HK-2 (cell line): Measurements from ENCODE around the gene AMZ2.
A peak's percentile ranks its signal among the peaks of the same experiment; 100 is the strongest.
"Not testable (repeated sequence)": the region's sequence is repeated elsewhere in the genome, so short reads cannot be mapped to it uniquely, and the experiment has no call there.

ENCODE experiments used
- DNase-seq: peaks from one replicate; pipeline ENCODE4 v3.0.0-alpha.2; 2018; ENCODE audit not compliant: unreplicated experiment

The AMZ2 gene

GRCh38 chr17:68220186-68220585 is 27.7 kb upstream of the AMZ2 start:
- DNase-seq = not testable (repeated sequence)

DNA sequence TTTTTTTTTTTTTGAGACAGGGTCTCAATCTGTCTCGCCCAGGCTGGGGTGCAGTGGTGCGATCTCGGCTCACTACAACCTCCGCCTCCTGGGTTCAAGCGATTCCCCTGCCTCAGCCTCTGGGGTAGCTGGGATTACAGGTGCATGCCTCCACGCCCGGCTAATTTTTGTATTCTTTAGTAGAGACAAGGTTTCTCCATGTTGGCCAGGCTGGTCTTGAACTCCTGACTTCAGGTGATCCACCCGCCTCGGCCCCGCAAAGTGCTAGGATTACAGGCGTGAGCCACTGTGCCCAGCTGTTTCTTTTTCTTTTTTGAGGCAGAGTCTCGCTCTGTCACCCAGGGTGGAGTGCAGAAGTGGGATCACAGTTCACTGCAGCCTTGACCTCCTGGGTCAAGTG is 27.1 kb upstream of the AMZ2 start:
- DNase-seq = not testable (repeated sequence)

- no peak for DNase-seq
These were observed 26.1 kb upstream of the AMZ2 start for GRCh38 chr17:68221786-68222185.

GRCh38 chr17:68222606-68223005 is 25.2 kb upstream of the AMZ2 start:
- DNase-seq = no peak

DNA sequence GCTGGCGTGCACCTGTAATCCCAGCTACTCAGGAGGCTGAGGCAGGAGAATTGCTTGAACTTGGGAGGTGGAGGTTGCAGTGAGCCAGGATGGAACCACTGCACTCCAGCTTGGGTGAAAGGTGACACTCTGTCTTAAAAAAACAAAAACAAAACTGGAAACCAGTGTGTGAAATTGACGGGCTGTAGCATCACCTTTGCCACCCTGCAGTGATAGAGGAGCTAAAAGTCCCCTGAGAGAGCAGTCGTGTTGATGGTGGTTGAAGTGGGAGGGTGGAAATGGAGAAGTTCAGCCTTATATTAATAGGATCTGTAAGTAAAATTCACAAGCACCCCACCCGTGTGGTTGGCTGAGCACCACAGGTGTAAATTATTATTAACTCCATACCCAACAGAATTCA is 22.8 kb upstream of the AMZ2 start:
- DNase-seq = not testable (repeated sequence)

DNA sequence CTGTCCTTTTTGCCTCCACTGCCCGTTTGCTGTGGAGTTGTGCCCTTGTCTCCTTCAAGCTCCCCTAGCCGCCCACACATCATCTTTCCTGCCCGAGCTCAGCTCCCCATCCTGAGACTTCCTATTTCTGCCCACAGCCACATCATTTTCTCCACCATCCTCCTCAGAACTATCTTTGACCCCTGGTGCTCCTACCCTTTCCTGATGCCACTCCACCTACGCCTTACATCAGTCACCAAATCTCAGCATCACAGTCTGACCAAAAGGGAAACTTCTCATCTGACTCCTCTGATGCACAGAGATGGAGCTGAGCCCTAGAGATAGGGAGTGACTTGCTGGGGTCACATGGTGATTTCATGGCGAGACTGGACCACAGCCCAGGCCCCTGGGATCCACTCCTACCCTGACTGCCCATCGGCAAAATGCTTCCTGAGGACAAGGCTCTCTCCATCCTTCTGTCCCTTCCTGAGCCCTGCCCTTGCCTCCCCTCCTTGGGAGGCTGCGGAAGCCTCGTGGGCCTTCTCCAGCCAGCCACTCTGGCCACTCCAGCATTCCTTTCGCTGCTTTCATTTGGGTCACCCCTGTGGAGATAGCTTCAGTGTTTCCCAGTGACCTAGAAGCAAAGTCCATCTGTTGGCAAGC is 19.7 kb upstream of the AMZ2 start:
- DNase-seq = not testable (repeated sequence)

GRCh38 chr17:68228817-68229570 is 18.8 kb upstream of the AMZ2 start:
- DNase-seq = no peak

GRCh38 chr17:68229619-68230018 is 18.2 kb upstream of the AMZ2 start:
- no peak for DNase-seq

- not testable (repeated sequence) for DNase-seq
These were observed 16.7 kb upstream of the AMZ2 start for GRCh38 chr17:68231131-68231530.

GRCh38 chr17:68231541-68231940 is 16.3 kb upstream of the AMZ2 start:
- no peak for DNase-seq

DNA sequence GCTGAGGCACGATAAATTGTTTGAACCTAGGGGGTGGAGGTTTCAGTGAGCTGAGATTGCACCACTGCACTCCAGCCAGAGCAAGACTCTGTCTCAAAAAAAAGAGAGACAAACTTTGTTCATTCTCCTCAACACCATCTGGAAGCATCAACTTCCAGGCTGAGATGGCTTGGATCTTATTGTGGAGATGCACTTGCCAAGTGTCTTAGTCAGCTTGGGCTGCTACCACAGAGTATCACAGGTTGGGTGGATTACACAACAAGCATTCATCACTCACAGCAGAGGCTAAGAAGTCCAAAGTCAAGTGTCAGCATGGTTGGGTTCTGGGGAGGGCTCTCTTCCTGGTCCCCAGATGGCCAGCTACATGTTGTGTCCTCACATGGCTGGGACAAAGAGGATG is 15.1 kb upstream of the AMZ2 start:
- not testable (repeated sequence) for DNase-seq

DNA sequence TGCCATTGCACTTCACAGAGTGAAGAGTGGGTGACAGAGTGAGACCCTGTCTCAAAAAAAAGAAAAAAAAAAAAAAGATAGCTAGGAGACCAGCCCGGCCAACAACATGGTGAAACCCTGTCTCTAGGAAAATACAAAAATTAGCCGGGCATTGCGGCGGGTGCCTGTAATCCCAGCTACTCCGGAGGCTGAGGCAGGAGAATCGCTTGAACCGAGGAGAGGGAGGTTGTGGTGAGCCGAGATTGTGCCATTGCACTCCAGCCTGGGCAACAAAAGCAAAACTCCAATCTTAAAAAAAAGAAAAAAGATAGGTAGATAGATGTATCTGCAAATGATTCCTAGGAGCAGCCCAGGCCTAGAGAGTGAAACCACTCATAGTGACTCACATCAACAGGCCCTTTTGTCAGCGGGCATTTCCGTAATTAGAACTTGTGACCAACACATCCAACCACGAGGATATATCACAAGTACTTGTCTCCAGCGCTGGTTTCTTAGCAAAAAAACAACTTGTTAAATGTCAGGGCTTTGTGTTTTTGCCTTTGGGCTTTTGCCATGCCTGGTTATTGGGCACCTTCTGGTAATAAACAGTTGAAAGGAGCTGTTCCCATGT is 13.0 kb upstream of the AMZ2 start:
- DNase-seq = peak; percentile 60

DNA sequence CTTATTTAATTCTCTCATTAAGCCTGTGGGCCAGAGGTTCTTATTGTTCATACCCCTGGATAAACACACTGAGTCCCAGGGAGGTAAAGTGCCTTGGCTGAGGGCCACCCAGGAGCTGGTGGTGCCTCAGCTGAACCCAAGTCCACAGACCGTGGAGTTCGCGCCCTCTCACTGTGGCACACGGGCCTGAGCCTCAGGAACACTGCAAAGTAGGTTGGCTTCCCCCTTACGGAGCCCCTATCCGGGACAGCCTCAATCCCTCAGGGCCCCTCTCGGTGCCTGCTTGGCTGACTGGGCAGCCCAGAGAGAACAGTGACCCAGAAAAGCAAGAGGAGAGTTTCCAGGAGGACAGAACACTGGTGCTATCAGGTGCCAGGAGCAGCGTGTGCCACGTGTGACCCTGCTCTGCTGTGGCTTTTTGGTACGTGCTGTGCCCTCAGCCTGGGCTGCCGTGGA is 12.5 kb upstream of the AMZ2 start:
- peak; percentile 31 for DNase-seq

- not testable (repeated sequence) for DNase-seq
These were observed 10.3 kb upstream of the AMZ2 start for GRCh38 chr17:68237369-68238163.

GRCh38 chr17:68238164-68238870 is 9.5 kb upstream of the AMZ2 start:
- no peak for DNase-seq

GRCh38 chr17:68238871-68239253 is 9.0 kb upstream of the AMZ2 start:
- DNase-seq = no peak

DNA sequence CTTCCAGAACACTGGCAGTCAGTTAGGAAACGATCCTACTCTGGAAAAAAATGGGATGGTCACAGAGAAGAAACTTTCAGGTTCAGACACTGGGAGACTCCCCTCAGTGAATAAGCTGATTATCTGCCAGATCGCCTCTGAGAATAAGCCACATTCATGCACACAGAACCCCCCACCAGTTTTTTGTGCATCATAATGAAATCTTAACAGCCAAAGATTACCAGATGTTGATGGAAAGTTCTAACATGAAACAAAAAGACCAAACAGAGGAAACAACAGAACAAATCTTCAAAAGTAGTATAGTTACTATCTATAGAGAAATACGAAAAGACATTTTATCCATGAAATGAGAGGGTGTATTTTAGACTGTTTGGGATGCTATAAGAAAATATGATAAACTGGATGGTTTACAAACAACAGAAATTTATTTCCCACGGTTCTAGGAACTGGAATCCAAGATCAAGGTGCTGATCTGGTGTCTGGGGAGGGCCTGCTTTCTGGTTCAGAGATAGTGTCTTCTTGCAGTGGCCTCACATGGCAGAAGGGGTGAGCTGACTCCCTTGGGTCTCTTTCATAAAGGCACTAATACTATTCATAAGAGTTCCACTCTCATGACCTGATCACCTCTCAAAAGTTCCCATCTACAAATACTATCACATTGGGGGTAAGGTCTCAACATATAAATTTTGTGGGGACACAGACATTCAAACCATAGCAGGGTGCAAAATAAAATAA is 8.0 kb upstream of the AMZ2 start:
- DNase-seq = no peak

DNA sequence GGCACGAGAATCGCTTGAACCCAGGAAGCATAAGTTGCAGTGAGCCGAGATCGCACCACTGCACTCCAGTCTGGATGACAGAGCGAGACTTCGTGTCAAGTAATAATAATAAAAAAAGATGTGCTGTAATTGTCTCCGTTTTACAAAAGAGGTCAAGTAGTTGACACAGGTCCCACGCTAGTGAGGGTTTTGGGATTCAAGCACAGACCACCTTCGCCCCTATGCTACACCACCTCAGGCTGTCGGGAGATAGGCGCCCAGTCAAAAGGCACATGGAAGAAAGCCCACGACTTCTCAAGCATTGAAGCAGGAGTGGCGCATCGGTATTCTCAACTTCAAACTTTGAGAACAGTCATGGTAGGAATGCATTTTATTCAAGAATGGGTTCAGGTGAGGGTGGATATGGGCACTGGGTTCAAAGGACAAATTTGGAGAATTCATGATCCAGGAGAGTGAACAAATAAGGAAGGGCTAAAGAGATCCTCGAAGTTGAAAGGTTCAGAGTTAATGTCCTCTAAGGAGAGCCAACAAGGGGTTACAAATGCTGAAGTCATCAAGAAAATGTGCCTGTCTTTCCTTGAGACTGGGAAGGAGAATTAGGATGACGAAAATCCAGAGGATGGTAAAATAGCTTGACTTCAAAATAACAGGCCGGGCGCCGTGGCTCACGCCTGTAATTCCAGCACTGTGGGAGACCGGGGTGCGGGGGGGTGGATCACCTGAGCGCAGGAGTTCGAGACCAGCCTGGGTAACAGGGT is 1.4 kb upstream of the AMZ2 start:
- DNase-seq = no peak

DNA sequence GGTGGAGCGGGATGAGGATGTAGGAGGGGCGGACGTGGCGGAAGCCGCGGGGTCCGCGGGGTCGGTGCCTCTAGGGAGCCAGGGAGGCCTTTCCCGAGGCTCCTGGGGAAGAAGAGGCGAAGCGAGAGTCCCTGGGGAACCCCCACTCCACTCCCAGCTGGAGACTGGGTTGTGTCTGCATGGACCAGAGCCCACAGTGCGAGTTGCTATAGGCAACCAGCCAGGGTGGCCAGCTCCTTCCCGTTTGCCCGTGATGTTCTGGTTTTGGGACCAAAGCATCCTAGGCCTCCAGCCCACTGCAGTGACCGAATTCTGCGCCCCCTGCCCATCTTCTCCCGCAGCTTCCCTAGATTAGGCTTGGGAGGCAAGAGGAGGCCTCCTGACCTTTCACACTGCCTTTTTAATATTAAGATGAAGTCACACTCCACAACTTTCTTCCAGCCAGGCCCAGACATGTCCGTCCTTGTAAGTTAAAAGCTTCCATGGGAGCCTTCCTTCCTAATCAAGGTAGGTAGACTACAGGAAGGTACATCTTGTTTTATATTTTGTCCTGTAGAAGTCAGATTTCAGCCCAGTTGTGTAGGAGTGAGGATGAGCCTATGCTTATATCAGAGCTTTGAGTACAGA is 469 bp downstream of the AMZ2 start:
- no peak for DNase-seq

- no peak for DNase-seq
These were observed 1.0 kb downstream of the AMZ2 start for GRCh38 chr17:68248891-68249290.
